GM19397 (cell line): ENCODE results near the gene UGCG.
"Not testable (repeated sequence)": the region's sequence is repeated elsewhere in the genome, so short reads cannot be mapped to it uniquely, and the experiment has no call there.

ENCODE experiments used
- ATAC-seq: cut with Tn5 transposase; IDR thresholded peaks from one replicate; pipeline ENCODE4 v1.9.1; 2021; ENCODE audit warnings: mild to moderate bottlenecking, moderate library complexity; ENCODE audit not compliant: unreplicated experiment

Gene UGCG

GRCh38 chr9:111948109-111948508 lies 51.5 kb downstream of the UGCG start:
- ATAC-seq = not testable (repeated sequence)

- no peak for ATAC-seq
These were observed 52.3 kb downstream of the UGCG start for GRCh38 chr9:111948951-111949350.

- no peak for ATAC-seq
These were observed 53.3 kb downstream of the UGCG start for GRCh38 chr9:111949919-111950318.

GRCh38 chr9:111952559-111952958 lies 55.9 kb downstream of the UGCG start:
- no peak for ATAC-seq

GRCh38 chr9:111953444-111953843 lies 56.8 kb downstream of the UGCG start:
- ATAC-seq = no peak

GRCh38 chr9:111955048-111955447 lies 58.4 kb downstream of the UGCG start:
- no peak for ATAC-seq

DNA sequence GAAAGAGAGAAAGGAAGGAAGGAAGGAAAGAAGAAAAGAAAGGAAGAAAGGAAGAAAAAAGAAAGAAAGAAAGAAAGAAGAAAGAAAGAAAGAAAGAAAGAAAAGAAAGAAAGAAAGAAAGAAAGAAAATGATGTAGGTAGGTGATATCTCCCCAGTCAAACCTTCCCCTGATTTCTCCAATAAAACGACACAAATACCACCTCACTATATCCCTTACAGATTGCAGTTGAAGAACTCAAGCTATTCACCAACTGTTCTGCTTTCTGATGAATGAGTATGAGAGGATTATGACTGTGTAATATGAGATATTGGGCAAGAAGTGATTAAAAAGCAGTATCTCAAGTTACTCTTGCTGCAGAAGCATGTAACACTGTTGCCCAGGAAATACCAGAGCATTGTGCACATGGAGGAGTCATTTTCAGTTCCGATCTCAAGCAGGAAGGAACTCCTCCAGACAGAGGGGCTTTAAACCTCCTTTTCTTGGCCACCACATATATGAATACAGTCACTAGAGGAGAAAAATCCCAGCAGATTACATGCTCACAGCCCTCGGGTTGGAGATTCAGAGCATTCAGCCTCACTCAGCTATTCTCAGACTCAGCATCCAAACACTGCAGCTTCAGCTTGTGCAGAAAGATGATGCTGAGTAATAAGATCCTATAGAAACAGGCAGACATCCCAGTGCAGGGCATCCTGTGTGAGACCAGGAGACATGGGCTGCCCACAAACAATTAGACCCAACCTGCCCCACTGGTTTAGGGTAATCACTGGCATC lies 61.4 kb downstream of the UGCG start:
- no peak for ATAC-seq

- no peak for ATAC-seq
These were observed 63.1 kb downstream of the UGCG start for GRCh38 chr9:111959468-111960359.

DNA sequence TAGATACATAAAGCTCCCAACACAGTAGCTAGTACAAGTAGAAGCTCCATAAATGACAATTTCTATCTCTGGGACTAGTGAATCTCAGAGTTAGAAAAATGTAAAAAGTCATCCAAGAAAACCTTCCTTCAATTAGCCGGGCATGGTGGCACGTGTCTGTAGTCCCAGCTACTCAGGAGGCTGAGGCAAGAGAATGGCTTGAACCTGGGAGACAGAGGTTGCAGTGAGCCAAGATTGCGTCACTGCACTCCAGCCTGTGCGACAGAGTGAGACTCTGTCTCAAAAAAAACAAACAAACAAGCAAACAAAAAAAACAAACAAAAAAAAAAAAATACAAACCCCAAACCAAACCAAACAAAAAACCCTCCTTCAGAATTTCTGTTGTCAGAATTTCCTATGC lies 63.9 kb downstream of the UGCG start:
- not testable (repeated sequence) for ATAC-seq

DNA sequence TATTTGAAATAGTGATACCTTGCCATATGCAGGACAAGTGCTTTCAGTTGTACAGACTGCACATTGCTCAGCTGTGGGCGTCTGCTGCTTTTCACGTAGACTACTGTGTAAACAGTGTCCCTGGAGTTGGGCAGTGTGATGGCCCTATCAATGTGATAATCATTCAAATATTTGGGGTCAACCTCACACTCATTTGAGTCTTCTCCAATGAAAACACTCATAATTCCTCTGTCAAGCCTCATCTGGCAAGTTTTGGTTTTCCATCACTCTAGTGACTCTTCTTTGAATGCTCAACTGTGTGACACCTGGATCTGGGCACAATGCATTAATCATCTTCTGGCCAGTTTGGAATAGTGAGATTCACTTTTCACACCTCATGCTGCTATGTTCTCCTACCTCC lies 64.4 kb downstream of the UGCG start:
- no peak for ATAC-seq

DNA sequence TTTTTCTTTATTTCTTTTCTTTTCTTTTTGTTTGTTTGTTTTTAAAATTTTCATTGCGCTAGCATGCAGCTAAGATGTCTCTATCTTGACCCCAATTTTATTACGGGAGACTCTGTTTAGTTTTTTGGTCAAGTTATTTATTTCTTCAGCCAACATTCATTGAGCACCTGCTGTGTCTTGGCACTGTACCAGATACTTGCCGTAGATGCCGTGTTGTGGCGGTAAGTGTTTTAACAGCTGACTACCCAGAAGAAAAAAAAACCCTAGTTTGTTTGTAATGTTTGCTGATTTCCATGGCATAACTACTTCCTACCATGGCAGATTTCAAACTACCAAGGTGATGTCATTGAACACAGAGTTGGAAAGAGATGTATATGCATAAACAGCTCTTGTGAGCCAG lies 65.0 kb downstream of the UGCG start:
- ATAC-seq = no peak

DNA sequence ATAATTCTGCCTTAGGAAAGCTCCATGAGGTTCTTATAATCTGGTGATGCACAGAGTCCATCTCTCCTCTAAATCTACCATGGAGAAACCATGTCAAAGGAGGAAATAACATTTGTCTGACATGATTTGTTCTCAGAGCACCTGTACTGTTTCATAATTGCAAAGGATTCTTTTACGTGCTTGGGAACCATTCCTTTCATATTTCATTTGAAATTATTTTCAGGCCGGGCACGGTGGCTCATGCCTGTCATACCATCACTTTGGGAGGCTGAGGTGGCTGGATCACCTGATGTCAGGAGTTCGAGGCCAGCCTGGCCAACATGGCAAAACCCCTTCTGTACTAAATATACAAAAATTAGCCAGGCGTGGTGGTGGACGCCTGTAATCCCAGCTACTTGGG lies 65.4 kb downstream of the UGCG start:
- no peak for ATAC-seq

DNA sequence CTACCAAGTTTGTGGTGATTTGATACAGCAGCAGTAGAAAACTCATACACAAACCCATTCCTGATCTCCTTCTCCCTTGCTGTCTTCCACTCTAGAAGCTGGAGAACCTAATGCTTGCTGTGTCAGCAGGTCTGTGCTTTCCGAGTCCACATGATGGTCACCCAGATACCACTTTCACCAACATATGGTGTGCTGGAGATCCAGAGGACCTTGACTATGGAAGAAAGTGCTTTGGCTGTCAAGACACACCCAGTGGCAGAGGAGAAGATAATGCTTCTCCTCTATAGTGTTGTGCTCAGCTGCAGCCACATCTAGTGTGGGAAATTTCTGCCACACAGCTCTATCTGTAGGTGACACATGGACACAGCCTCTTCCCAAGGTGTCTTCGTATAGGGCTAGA lies 67.4 kb downstream of the UGCG start:
- ATAC-seq = no peak

DNA sequence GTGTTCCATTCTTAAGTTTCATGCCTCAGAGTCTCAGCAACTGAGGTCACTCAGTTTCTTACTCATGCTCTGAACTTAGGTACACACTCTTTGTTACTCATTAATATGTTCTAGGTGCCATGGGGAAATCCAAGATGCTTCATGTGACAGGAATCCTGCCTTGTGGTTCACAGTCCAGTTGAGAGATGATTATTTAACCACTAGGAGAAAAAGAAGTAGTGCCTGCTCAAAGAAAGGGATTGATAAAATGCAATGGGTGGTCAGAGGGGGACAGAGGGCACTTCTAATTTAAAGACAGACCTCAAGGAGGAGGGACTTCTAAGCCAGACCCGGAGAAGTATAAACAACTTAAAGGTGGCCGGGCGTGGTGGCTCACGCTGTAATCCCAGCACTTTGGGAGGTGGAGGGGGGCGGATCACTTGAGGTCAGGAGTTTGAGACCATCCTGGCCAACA lies 69.0 kb downstream of the UGCG start:
- peak; percentile 63 for ATAC-seq

- no peak for ATAC-seq
These were observed 69.6 kb downstream of the UGCG start for GRCh38 chr9:111966124-111966723.

- no peak for ATAC-seq
These were observed 70.3 kb downstream of the UGCG start for GRCh38 chr9:111966861-111967291.

- no peak for ATAC-seq
These were observed 71.0 kb downstream of the UGCG start for GRCh38 chr9:111967621-111968020.

DNA sequence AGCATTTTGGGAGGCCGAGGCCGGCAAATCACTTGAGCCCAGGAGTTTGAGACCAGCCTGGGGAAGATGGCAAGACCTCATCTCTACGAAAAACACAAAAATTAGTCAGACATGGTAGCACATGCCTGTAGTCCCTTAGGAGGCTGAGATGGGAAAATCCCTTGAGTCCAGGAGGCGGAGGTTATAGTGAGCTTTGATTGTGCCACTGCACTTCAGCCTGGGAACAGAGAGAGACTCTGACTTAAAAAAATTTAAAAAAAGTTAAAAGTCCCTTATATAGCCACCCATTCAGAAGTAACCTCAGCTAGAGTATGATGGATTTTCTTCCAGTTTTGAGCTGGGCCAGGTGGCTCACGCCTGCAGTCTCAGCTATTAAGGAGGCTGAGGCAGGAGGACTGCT lies 72.4 kb downstream of the UGCG start:
- ATAC-seq = no peak

DNA sequence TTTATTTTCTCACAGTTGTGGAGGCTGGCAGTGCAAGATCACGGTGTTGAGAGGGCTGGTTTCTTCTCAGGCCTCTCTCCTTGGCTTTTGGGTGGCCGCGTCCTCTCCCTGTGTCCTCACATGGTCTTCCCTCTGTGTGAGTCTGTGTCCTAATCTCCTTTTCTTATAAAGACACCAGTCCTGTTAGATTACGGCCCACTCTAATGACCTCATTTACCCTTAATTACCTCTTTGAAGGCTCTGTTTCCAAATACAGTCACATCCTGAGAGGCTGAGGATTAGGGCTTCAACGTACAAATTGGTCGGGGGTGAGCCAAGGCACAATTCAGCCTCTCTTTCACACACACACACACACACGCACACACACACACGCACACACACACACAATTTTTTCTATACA lies 73.0 kb downstream of the UGCG start:
- no peak for ATAC-seq

DNA sequence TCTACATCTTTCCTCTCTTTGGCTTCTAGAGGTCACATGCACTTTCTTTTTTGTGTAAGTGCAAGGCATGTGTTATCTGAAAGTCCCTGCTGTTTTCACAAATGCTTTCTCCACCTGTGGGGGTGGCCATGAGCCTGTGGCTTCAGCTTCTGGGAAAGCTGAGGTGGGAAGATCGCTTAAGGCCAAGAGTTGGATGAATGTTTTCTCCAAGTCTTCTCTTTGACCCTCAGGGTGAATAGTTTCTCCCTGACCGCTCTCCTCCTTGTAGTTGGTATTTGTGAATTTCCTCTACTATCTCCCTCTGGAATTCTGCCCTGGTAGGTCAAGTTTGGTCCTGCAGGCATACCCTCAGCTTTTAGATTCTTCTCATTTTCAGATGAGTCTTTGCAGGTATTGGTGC lies 74.2 kb downstream of the UGCG start:
- ATAC-seq = no peak

GRCh38 chr9:111974092-111974681 lies 77.6 kb downstream of the UGCG start:
- ATAC-seq = no peak
